ENCODE results near the gene ITGB8. TPM values are rescaled to one million over a fixed set of nuclear protein-coding genes. Genes with fewer than 3 reads are reported as not detected.

Gene ITGB8
- total RNA-seq, 1 donor from 2014 or later, result 0.69 TPM

DNA sequence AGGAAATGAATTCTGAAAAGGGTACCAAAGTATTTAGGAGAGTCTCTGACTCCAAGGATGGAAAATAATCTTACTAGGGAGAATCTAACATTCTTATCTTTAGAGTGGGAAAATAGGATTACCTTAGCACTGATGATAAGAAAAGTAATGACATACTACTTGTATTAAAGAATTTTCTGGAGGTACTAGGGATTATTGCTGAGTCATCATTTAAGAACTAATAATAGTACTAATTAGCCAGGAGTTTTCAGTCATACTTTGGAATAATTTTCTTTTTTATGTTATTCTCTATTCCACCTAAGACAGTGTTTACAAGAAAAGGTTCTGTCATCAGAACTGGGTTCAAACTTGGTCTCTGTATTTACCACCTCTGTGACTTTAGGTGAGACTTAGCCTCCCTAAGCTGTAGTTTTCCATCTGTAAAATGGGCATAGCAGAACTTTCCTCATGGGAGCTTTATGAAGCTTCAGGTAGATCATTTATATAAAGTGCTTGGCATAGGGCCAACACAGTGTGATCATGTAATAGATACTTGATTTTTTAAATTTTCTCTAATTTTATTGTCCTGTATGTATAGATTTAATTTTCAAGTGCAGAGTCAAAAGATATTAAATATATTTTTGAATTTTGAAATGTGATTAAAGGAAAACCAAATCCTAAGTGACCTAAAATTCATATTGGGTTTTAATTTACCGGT is 20.4 kb downstream of the ITGB8 start:
- Mint-ChIP-seq H3K4me1 (ENCODE audit: unreplicated experiment) (peaks cover 4% of the 10 kb centered on the region), H3K9me3 (ENCODE audit: unreplicated experiment) (no peaks in the 10 kb centered on the region), H3K27ac (ENCODE audit: unreplicated experiment) (no peak overlapping the region), H3K4me3 (ENCODE audit: unreplicated experiment) (no peak overlapping the region), H3K36me3 (ENCODE audit: low read depth, unreplicated experiment) (no peaks in the 10 kb centered on the region), H3K27me3 (ENCODE audit: unreplicated experiment) (no peaks in the 10 kb centered on the region)
- TF ChIP-seq, protein P1, sequence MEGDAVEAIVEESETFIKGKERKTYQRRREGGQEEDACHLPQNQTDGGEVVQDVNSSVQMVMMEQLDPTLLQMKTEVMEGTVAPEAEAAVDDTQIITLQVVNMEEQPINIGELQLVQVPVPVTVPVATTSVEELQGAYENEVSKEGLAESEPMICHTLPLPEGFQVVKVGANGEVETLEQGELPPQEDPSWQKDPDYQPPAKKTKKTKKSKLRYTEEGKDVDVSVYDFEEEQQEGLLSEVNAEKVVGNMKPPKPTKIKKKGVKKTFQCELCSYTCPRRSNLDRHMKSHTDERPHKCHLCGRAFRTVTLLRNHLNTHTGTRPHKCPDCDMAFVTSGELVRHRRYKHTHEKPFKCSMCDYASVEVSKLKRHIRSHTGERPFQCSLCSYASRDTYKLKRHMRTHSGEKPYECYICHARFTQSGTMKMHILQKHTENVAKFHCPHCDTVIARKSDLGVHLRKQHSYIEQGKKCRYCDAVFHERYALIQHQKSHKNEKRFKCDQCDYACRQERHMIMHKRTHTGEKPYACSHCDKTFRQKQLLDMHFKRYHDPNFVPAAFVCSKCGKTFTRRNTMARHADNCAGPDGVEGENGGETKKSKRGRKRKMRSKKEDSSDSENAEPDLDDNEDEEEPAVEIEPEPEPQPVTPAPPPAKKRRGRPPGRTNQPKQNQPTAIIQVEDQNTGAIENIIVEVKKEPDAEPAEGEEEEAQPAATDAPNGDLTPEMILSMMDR (IDR thresholded peaks at IDR 0.05; ENCODE audit: unreplicated experiment), result no peak
- DNase-seq (ENCODE audit: low spot score), result no peak

- Mint-ChIP-seq H3K36me3 (ENCODE audit: low read depth, unreplicated experiment) (no peaks in the 10 kb centered on the region), H3K4me3 (ENCODE audit: unreplicated experiment) (no peak overlapping the region), H3K27ac (ENCODE audit: unreplicated experiment) (no peak overlapping the region), H3K4me1 (ENCODE audit: unreplicated experiment) (peaks cover 4% of the 10 kb centered on the region), H3K9me3 (ENCODE audit: unreplicated experiment) (no peaks in the 10 kb centered on the region), H3K27me3 (ENCODE audit: unreplicated experiment) (no peaks in the 10 kb centered on the region)
- DNase-seq (ENCODE audit: low spot score), result no peak
- TF ChIP-seq, protein P1 (IDR thresholded peaks at IDR 0.05; ENCODE audit: unreplicated experiment), result no peak
Measured at GRCh38 chr7:20351901-20352300, 21.2 kb downstream of the ITGB8 start.

- no peak for DNase-seq (ENCODE audit: low spot score)
- H3K27me3 Mint-ChIP-seq (ENCODE audit: unreplicated experiment), result no peaks in the 10 kb centered on the region
- no peak overlapping the region for H3K4me3 Mint-ChIP-seq (ENCODE audit: unreplicated experiment)
- TF ChIP-seq, protein P1 (IDR thresholded peaks at IDR 0.05; ENCODE audit: unreplicated experiment), result no peak
- H3K36me3 Mint-ChIP-seq (ENCODE audit: low read depth, unreplicated experiment), result no peaks in the 10 kb centered on the region
- no peak overlapping the region for H3K27ac Mint-ChIP-seq (ENCODE audit: unreplicated experiment)
- H3K9me3 Mint-ChIP-seq (ENCODE audit: unreplicated experiment), result no peaks in the 10 kb centered on the region
- H3K4me1 Mint-ChIP-seq (ENCODE audit: unreplicated experiment), result peaks cover 4% of the 10 kb centered on the region
Measured at GRCh38 chr7:20352573-20353306, 22.0 kb downstream of the ITGB8 start.

DNA sequence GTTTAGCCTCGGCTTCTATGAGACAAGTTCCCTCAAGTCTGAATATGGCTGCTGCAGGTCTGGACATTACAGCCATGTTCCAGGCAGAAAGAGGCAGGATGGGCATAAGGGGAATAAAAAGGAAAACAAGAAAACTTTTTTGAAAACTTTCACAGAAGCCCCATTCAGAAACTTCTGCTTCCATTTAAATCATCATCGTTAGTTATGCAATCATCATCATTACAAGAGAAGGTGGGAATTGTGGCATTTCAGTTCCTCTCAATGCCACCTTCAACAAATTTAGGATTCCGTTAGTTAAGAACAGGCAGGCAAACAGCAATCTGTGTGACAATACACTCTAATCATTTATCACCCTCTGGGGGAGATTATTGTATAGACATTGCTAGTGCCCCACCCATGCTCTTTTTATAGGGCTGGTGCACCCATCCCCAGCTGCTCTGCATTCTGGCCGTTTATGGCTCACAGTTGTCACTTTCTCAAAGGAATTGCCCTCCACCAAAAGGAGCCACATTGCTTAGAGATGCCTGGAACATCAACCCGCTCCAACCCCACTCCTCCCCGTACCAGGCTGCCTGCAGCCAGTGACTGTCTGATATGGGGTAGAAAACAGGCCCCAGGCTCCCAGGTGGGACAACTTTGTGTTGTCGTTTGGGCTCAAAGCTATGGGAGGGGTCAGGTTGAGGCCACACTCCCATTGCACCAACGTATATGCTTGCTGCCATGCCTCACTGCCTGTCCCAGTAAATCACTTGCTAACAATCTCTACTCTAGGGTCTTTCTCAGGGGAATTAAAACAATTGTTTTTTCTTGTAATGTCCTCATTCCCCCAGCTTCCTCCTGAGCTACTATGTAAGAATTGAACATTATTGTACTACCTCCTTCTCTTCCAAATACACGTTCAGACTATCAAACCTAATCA is 24.2 kb downstream of the ITGB8 start:
- no peaks in the 10 kb centered on the region for H3K9me3 Mint-ChIP-seq (ENCODE audit: unreplicated experiment)
- no peaks in the 10 kb centered on the region for H3K27me3 Mint-ChIP-seq (ENCODE audit: unreplicated experiment)
- peaks cover 4% of the 10 kb centered on the region for H3K4me1 Mint-ChIP-seq (ENCODE audit: unreplicated experiment)
- H3K4me3 Mint-ChIP-seq (ENCODE audit: unreplicated experiment), result no peak overlapping the region
- TF ChIP-seq, protein P1 (IDR thresholded peaks at IDR 0.05; ENCODE audit: unreplicated experiment), result no peak
- no peak for DNase-seq (ENCODE audit: low spot score)
- no peak overlapping the region for H3K27ac Mint-ChIP-seq (ENCODE audit: unreplicated experiment)
- H3K36me3 Mint-ChIP-seq (ENCODE audit: low read depth, unreplicated experiment), result no peaks in the 10 kb centered on the region
